Sigmoid colon (tissue), 7 donors: ENCODE data around the gene ASIC3. TPM values are rescaled to one million over a fixed set of nuclear protein-coding genes. Genes with fewer than 3 reads are reported as not detected.

Experiments used
- DNase-seq: peaks from one replicate; pipeline ENCODE4 v3.0.0-alpha.2; 2019
- H3K27ac ChIP-seq, 4 donors: fragments of 200-600 bp; sonication (generic); one replicate each; pipeline ENCODE4 v1.5.1; 2016 to 2019; ENCODE audit warnings: mild to moderate bottlenecking in 1 of 4
- H3K27me3 ChIP-seq, 3 donors: fragments of 200-600 bp; sonication (generic); one replicate each; pipeline ENCODE4 v1.5.1; 2019; ENCODE audit warnings: mild to moderate bottlenecking in 1 of 3
- H3K36me3 ChIP-seq, 4 donors: fragments of 200-600 bp; sonication (generic); one replicate each; pipeline ENCODE4 v1.5.1; 2016 to 2019
- H3K4me1 ChIP-seq, 4 donors: fragments of 200-600 bp; sonication (generic); one replicate each; pipeline ENCODE4 v1.5.1; 2017 to 2019
- H3K4me3 ChIP-seq, 4 donors: fragments of 200-600 bp; sonication (generic); one replicate each; pipeline ENCODE4 v1.5.1; 2017 to 2019; ENCODE audit warnings: mild to moderate bottlenecking in 2 of 4, moderate library complexity in 1 of 4
- H3K9me3 ChIP-seq, 4 donors: fragments of 200-600 bp in 3 of 4; sonication (generic) in 3 of 4; one replicate each; pipeline versions ENCODE4 v1.5.1 to v1.6.1; 2013 to 2019
- EP300 ChIP-seq, 4 donors: sonication (generic); formaldehyde crosslinking; IDR thresholded peaks; one replicate each; pipeline ENCODE4 v1.6.1; 2017; ENCODE audit warnings: antibody characterized with exemption in 4 of 4
- POLR2A ChIP-seq, 2 donors: fragments of 450-650 bp; IDR thresholded peaks; one replicate each; pipeline ENCODE4 v1.6.1; 2016; ENCODE audit warnings: antibody characterized with exemption in 2 of 2, mild to moderate bottlenecking in 2 of 2, moderate library complexity in 2 of 2
- POLR2AphosphoS5 ChIP-seq, 4 donors: sonication (generic); formaldehyde crosslinking; IDR thresholded peaks; one replicate each; pipeline ENCODE4 v1.6.1; 2017; ENCODE audit warnings: antibody characterized with exemption in 4 of 4
- WGBS, 2 donors: extraction: QIAGEN DNeasy Blood & Tissue Kit; methylation state at CpG; one replicate each; pipeline ENCODE4 v1.1.7; 2013; 5-methylcytosine and 5-hydroxymethylcytosine counted together
- intact Hi-C: fragments of 100-400 bp; cut with DNase I; formaldehyde crosslinking; loops from one replicate; pipeline ENCODE4 v1.15.1; 2023
- polyA plus RNA-seq, 3 donors: library from polyadenylated mRNA; stranded (reverse); fragments of 200-250 nt; gene quantifications; one replicate each; pipeline ENCODE4 v1.2.3, GENCODE V29; 2013
- total RNA-seq, 4 donors: library from RNA; depleted of rRNA; stranded (reverse); fragments of >200 nt; gene quantifications; one replicate each; pipeline ENCODE4 v1.1.0, GENCODE V29; 2016
- TF ChIP-seq, protein P1 (sequence below), 4 experiments: fragments of 450-650 bp in 3 of 4; fragments of 200-600 bp in 1 of 4; IDR thresholded peaks; one replicate each; pipeline ENCODE4 v1.5.1; 2016 to 2019; ENCODE audit warnings: antibody characterized with exemption in 4 of 4, mild to moderate bottlenecking in 3 of 4, moderate library complexity in 2 of 4
- donor health status: healthy with polysubstance abuse.
- donor health status: Bipolar disorder and iron deficiency.
- donor health status: healthy.

Gene ASIC3
- 1 to 10 TPM; 1.8 to 8.6 (median 4.5) TPM for total RNA-seq
- 1 to 10 TPM in 2 of 3 donors, under 1 TPM in 1; 0.46 to 3.1 (median 3.0) TPM for polyA plus RNA-seq

DNA sequence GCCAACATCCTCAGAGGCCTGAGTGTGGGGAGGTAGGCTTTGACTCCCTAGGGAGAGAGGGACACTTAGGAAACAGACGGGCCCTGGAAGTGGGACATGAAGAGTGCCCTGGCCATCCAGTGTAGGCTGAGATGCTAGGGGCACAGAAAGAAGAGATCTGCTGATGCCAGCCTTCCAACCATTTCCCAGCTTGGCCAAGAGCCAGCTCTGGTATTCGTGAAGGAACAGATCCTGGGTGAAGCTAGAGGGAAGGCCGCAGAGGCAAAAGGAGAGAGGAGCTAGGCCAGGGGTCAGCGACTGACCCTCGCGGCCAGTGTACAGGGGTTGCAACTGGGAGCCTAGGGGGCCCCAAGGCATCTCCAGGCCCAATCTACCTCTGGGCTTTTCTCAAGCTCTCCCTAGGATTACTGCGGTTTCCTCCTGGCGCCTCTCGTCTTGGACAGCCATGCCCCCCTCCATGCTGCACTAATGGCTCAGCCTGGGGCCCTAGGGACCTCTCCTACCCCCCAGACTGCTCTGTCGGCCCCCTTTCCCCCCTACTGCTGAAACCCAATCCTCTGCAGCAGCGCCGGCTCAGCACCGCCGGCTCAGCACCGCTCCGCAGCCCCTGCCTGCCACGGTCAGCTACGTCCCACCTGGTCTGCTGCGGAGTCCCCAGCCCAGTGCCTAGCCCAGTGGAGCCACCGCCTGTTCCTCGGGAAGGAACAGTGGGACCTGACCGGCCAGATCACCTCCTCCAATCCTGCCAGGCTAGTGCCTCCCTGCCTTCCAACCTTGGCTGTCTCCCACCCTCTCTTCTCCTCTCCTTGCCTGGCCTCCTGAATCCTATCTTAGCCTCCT, at the start of gene ASIC3:
TSS of gene ASIC3 (plus strand) at position 556 of the 840 bp plus-strand sequence. CDS start 355 bp downstream, outside the sequence.
- 81 to 84% methylated on average over 22 of the region's 22 CpGs for WGBS, 2 donors
- H3K4me3 ChIP-seq = no peak within 1 kb of the TSS
- intact Hi-C loops = no loop called here
- peaks cover 0 to 10% (median 0%) of the 10 kb centered on the region in 3 donors for H3K27me3 ChIP-seq
- TF ChIP-seq POLR2AphosphoS5 (IDR thresholded peaks at IDR 0.05) (no peak), EP300 (IDR thresholded peaks at IDR 0.05) (no peak), POLR2A (IDR thresholded peaks at IDR 0.05) (no peak)
- TF ChIP-seq, protein P1, sequence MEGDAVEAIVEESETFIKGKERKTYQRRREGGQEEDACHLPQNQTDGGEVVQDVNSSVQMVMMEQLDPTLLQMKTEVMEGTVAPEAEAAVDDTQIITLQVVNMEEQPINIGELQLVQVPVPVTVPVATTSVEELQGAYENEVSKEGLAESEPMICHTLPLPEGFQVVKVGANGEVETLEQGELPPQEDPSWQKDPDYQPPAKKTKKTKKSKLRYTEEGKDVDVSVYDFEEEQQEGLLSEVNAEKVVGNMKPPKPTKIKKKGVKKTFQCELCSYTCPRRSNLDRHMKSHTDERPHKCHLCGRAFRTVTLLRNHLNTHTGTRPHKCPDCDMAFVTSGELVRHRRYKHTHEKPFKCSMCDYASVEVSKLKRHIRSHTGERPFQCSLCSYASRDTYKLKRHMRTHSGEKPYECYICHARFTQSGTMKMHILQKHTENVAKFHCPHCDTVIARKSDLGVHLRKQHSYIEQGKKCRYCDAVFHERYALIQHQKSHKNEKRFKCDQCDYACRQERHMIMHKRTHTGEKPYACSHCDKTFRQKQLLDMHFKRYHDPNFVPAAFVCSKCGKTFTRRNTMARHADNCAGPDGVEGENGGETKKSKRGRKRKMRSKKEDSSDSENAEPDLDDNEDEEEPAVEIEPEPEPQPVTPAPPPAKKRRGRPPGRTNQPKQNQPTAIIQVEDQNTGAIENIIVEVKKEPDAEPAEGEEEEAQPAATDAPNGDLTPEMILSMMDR (IDR thresholded peaks at IDR 0.05) = no peak
- peaks cover 0 to 23% (median 8%) of the 10 kb centered on the region in 4 donors for H3K36me3 ChIP-seq
- no peaks in the 10 kb centered on the region for H3K9me3 ChIP-seq
- no peak for DNase-seq
- H3K4me1 ChIP-seq = peaks cover 0 to 29% (median 19%) of the 10 kb centered on the region in 4 donors
- H3K27ac ChIP-seq = no peak within 1 kb of the TSS

DNA sequence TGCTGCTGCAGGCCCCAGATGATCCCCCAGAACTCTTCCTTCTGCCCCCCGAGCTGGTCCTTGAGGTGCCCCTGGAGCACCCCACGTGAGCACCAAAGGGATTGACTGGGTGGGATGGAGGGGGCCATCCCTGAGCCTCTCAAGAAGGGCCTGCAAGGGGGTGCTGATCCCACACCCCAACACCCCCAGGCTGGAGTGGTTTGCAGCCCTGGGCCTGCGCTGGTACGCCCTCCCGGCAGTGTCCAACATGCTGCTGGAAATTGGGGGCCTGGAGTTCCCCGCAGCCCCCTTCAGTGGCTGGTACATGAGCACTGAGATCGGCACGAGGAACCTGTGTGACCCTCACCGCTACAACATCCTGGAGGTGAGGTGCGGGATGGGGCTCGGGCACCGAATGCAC, 49.3 kb upstream of the ASIC3 start:
- Histone ChIP-seq H3K27ac (no peak overlapping the region), H3K36me3 (no peaks in the 10 kb centered on the region), H3K4me1 (no peaks in the 10 kb centered on the region), H3K27me3 (peaks cover 0 to 11% (median 0%) of the 10 kb centered on the region in 3 donors), H3K9me3 (no peaks in the 10 kb centered on the region), H3K4me3 (no peak overlapping the region)
- TF ChIP-seq, protein P1 (IDR thresholded peaks at IDR 0.05) = no peak
- no peak for TF ChIP-seq POLR2AphosphoS5 (IDR thresholded peaks at IDR 0.05)
- no peak for TF ChIP-seq EP300 (IDR thresholded peaks at IDR 0.05)
- TF ChIP-seq POLR2A (IDR thresholded peaks at IDR 0.05) = no peak
- 90 to 94% methylated on average over 12 of the region's 12 CpGs for WGBS, 2 donors
- DNase-seq = no peak
- intact Hi-C loops = no loop called here

DNA sequence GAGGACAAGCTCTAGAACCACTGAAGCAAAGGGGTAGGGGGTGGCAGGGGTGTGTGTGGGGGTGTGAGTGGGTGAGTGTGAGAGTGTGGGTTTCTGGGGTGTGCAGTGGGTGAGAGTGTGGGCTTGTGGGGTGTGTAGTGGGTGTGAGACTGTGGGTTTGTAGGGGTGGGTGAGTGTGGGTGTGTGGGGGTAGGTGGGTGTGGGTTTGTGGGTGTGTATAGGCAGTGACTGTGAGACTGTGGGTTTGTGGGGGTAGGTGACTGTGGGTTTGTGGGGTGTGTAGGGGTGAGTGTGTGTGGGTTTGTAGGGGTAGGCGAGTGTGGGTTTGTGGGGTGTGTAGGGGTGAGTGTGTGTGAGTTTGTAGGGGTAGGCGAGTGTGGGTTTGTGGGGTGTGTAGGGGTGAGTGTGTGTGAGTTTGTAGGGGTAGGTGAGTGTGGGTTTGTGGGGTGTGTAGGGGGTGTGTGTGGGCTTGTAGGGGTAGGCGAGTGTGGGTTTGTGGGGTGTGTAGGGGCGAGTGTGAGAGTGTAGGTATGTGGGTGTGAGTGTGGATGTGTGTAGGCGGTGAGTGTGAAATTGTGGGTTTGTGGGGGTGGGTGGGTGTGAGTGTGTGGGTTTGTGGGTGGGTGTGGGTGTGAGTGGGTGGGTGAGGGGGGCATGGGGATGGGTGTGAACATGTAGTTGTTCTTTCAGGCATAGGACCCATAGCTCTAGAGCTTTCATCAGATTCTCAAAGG, 48.7 kb upstream of the ASIC3 start:
- no peaks in the 10 kb centered on the region for H3K9me3 ChIP-seq
- TF ChIP-seq POLR2AphosphoS5 (IDR thresholded peaks at IDR 0.05) (no peak), EP300 (IDR thresholded peaks at IDR 0.05) (no peak), POLR2A (IDR thresholded peaks at IDR 0.05) (no peak)
- TF ChIP-seq, protein P1 (IDR thresholded peaks at IDR 0.05) = no peak
- peaks cover 0 to 11% (median 0%) of the 10 kb centered on the region in 3 donors for H3K27me3 ChIP-seq
- WGBS, 2 donors = 79 to 87% methylated on average over 5 of the region's 5 CpGs
- H3K4me1 ChIP-seq = no peaks in the 10 kb centered on the region
- DNase-seq = no peak
- intact Hi-C loops = no loop called here
- no peak overlapping the region for H3K27ac ChIP-seq
- H3K4me3 ChIP-seq = no peak overlapping the region
- H3K36me3 ChIP-seq = no peaks in the 10 kb centered on the region

DNA sequence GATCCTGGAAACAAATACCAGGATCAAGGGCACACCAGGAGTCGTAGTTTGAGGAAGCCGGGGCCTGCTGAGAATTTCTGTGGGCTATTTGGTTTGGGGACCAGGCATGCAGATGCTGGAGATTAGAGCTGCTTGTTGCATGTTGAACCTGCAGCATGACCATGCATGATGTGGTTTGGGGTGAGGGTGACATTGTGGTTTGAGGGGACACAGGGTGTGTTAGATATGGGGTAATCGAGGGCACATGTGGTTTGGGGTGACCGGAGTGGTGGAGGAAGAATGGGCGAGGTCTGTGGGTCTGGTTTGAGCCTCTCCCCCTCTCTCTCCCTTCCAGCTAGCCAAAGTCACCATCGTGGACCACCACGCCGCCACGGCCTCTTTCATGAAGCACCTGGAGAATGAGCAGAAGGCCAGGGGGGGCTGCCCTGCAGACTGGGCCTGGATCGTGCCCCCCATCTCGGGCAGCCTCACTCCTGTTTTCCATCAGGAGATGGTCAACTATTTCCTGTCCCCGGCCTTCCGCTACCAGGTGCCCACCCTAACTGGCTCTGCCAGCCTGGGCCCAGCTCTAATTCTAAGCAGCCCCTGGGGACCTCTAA, 47.3 kb upstream of the ASIC3 start:
- intact Hi-C loops = no loop called here
- peaks cover 0 to 11% (median 0%) of the 10 kb centered on the region in 3 donors for H3K27me3 ChIP-seq
- no peaks in the 10 kb centered on the region for H3K9me3 ChIP-seq
- no peaks in the 10 kb centered on the region for H3K4me1 ChIP-seq
- H3K36me3 ChIP-seq = no peaks in the 10 kb centered on the region
- DNase-seq = no peak
- H3K4me3 ChIP-seq = no peak overlapping the region
- WGBS, 2 donors = 86 to 90% methylated on average over 13 of the region's 13 CpGs
- H3K27ac ChIP-seq = no peak overlapping the region
- TF ChIP-seq POLR2A (IDR thresholded peaks at IDR 0.05) (no peak), EP300 (IDR thresholded peaks at IDR 0.05) (no peak), POLR2AphosphoS5 (IDR thresholded peaks at IDR 0.05) (no peak)
- TF ChIP-seq, protein P1 (IDR thresholded peaks at IDR 0.05) = no peak
